Naive thymus-derived CD4-positive, alpha-beta T cell (primary cell): ENCODE measurements around the gene L2HGDH. TPM values are rescaled to one million over a fixed set of nuclear protein-coding genes. Genes with fewer than 3 reads are reported as not detected.
A peak's percentile ranks its signal among the peaks of the same experiment; 100 is the strongest.

ENCODE experiments used
- ATAC-seq: fragments of 150-1000 bp; cut with Tn5 transposase; 2 replicates; pipeline ENCODE4 v1.10.0; 2021; ENCODE audit warnings: mild to moderate bottlenecking, moderate library complexity
- CTCF ChIA-PET: fragments of 350-600 bp; sonication (Branson Sonifier 250); formaldehyde crosslinking; loops from one replicate; lab custom pipeline; 2021; ENCODE audit warnings: antibody characterized with exemption; lab: Charles Lee
- POLR2A ChIA-PET: fragments of 350-600 bp; sonication (Branson Sonifier 250); formaldehyde crosslinking; loops from one replicate; lab custom pipeline; 2021; ENCODE audit warnings: antibody characterized with exemption, inconsistent platforms; lab: Charles Lee
- DNase-seq, 9 donors: peaks; one replicate each; pipeline versions ENCODE4 v3.0.0 to v3.0.0-alpha.2; 2020 to 2022; ENCODE audit warnings: mixed read lengths in 1 of 9
- H3K27ac ChIP-seq: one replicate; pipeline ENCODE4 v1.7.0; 2013; ENCODE audit warnings: mild to moderate bottlenecking, low read depth, low read length, moderate library complexity
- H3K27me3 ChIP-seq, 2 donors: one replicate each; pipeline ENCODE4 v1.7.0; 2013; ENCODE audit warnings: low read length in 2 of 2, mild to moderate bottlenecking in 2 of 2, moderate library complexity in 2 of 2; ENCODE audit not compliant: control insufficient read depth in 2 of 2, insufficient read depth in 2 of 2
- H3K36me3 ChIP-seq, 3 experiments: 1 replicate in 2 of 3; 2 replicates in 1 of 3; pipeline ENCODE4 v1.7.0; 2013; ENCODE audit warnings: low read length in 3 of 3, mild to moderate bottlenecking in 3 of 3, moderate library complexity in 1 of 3; ENCODE audit not compliant: insufficient read depth in 3 of 3, control insufficient read depth in 2 of 3
- H3K4me1 ChIP-seq, 2 donors: one replicate each; pipeline ENCODE4 v1.7.0; 2013; ENCODE audit warnings: low read length in 2 of 2, mild to moderate bottlenecking in 2 of 2, moderate library complexity in 1 of 2; ENCODE audit not compliant: control insufficient read depth in 2 of 2, insufficient read depth in 2 of 2
- H3K4me3 ChIP-seq: 2 replicates; pipeline ENCODE4 v1.7.0; 2013; ENCODE audit warnings: mild to moderate bottlenecking, low read length
- H3K9me3 ChIP-seq, 3 experiments: 1 replicate in 2 of 3; 2 replicates in 1 of 3; pipeline ENCODE4 v1.7.0; 2013; ENCODE audit warnings: low read length in 3 of 3; ENCODE audit not compliant: control insufficient read depth in 2 of 3
- H3K27ac Mint-ChIP-seq, 9 donors: one replicate each; pipeline ENCODE4 v1.8.0; 2020 to 2022; ENCODE audit warnings: mixed read lengths in 9 of 9, mild to moderate bottlenecking in 8 of 9, moderate library complexity in 5 of 9, inconsistent platforms in 2 of 9
- H3K27me3 Mint-ChIP-seq, 5 donors: one replicate each; pipeline ENCODE4 v1.8.0; 2021 to 2022; ENCODE audit warnings: mixed read lengths in 5 of 5, mild to moderate bottlenecking in 1 of 5
- H3K36me3 Mint-ChIP-seq, 5 donors: one replicate each; pipeline ENCODE4 v1.8.0; 2020 to 2022; ENCODE audit warnings: mixed read lengths in 5 of 5, mild to moderate bottlenecking in 3 of 5, inconsistent platforms in 1 of 5
- H3K4me1 Mint-ChIP-seq, 7 donors: one replicate each; pipeline ENCODE4 v1.8.0; 2020 to 2022; ENCODE audit warnings: mixed read lengths in 7 of 7, mild to moderate bottlenecking in 3 of 7, inconsistent platforms in 1 of 7
- H3K4me3 Mint-ChIP-seq, 10 donors: one replicate each; pipeline ENCODE4 v1.8.0; 2020 to 2022; ENCODE audit warnings: mild to moderate bottlenecking in 10 of 10, mixed read lengths in 10 of 10, moderate library complexity in 6 of 10, inconsistent platforms in 2 of 10
- H3K9me3 Mint-ChIP-seq, 11 donors: one replicate each; pipeline ENCODE4 v1.8.0; 2020 to 2022; ENCODE audit warnings: mixed read lengths in 11 of 11, mild to moderate bottlenecking in 4 of 11, inconsistent platforms in 1 of 11, moderate library complexity in 1 of 11
- intact Hi-C, 2 donors: fragments of 100-400 bp; cut with micrococcal nuclease; formaldehyde crosslinking; loops; one replicate each; pipeline ENCODE4 v1.15.1; 2023
- polyA plus RNA-seq, 2 donors: library from polyadenylated mRNA; unstranded; fragments of 300-500 nt; fragmentation: Illumina TruSeq; gene quantifications; one replicate each; pipeline ENCODE4 v1.2.3, GENCODE V29; 2021
- total RNA-seq, 6 experiments: library from RNA in 5 of 6; stranded (reverse) in 5 of 6; gene quantifications; 1 replicate in 5 of 6; 2 replicates in 1 of 6; pipeline ENCODE4 v1.2.3 and lab custom pipeline; 2021 to 2026

Gene L2HGDH
- total and polyA plus RNA-seq, 7 experiments from 2014 or later, result 3.0 to 10.1 (median 4.8) TPM

DNA sequence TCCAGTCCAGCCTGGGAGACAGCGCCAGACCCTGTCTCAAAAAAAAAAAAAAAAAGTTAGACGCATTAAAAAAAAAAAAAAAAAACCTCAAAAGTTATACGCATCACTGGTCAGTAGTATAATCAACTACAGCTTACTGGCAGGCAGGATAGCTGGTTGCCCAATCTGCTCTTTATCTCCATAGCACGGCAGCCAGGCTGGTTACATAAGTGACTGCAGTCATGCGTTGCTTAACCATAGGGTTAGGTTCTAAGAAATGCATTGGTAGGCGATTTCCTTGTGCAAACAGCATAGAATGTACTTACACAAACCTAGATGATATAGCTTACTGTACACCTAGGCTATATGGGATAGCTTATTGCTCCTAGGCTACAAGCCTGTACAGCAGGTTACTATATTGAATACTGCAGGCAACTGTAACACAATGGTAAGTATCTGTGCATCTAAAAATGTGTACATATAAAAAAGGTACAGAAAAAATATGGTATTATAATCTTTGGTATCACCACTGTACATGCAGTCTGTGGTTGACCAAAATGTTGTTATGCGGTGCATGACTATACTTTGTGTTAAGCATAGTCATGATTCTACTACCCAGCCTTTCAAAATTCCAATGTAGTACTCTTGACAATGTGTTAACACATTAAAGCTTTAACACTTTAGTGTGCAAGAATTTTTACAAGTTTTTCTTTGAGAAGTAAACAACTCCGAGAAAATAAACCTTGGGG is 8.1 kb downstream of the L2HGDH start:
- Histone ChIP-seq H3K4me1 (no peaks in the 10 kb centered on the region), H3K27ac (no peak overlapping the region), H3K36me3 (peaks cover 0 to 4% (median 0%) of the 10 kb centered on the region in 3 experiments), H3K27me3 (no peaks in the 10 kb centered on the region), H3K9me3 (no peaks in the 10 kb centered on the region), H3K4me3 (no peak overlapping the region)
- Mint-ChIP-seq H3K27ac (no peak overlapping the region), H3K9me3 (no peaks in the 10 kb centered on the region), H3K36me3 (peaks cover 0 to 27% (median 16%) of the 10 kb centered on the region in 5 donors), H3K4me1 (peaks cover 0 to 14% (median 3%) of the 10 kb centered on the region in 7 donors), H3K27me3 (no peaks in the 10 kb centered on the region), H3K4me3 (no peak overlapping the region)
- intact Hi-C loops, result no loop called here
- ATAC-seq (peak; percentile 83), DNase-seq (no peak)
- CTCF ChIA-PET, result interaction anchor here (0.8 kb wide), 1 partner anchor 14 kb away, joined by 3 read pairs; no protein-coding TSS in a partner anchor
- POLR2A ChIA-PET, result interaction anchor here (0.6 kb wide), 1 partner anchor 183 kb away, joined by 3 read pairs; no protein-coding TSS in a partner anchor

DNA sequence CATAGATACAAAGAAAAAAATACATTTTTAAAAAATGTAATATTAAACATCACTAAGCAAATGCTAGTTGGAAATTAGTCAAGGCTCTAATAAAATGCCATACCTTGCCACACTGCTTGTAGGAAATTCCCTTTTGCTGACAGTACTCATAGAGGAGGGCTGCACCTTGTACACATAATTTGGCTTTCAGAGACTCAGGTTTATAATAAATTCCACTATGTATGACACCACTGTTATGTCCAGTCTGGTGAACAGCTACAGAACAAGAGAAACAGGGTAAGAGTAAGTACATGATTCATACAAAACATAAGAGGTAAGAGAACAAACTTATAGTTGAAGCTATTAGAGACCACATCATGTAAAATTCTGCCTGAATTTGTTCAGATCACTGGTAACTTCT is 10.1 kb downstream of the L2HGDH start:
- intact Hi-C loops, result no loop called here
- H3K4me3 ChIP-seq, result no peak overlapping the region
- H3K27me3 ChIP-seq, result no peaks in the 10 kb centered on the region
- CTCF ChIA-PET, result no interaction called here
- peaks cover 0 to 4% (median 0%) of the 10 kb centered on the region in 3 experiments for H3K36me3 ChIP-seq
- Mint-ChIP-seq H3K27me3 (no peaks in the 10 kb centered on the region), H3K36me3 (peaks cover 0 to 38% (median 28%) of the 10 kb centered on the region in 5 donors), H3K4me1 (peaks cover 0 to 14% (median 3%) of the 10 kb centered on the region in 7 donors), H3K4me3 (no peak overlapping the region), H3K27ac (no peak overlapping the region), H3K9me3 (no peaks in the 10 kb centered on the region)
- no peak overlapping the region for H3K27ac ChIP-seq
- DNase-seq, result no peak
- no peaks in the 10 kb centered on the region for H3K9me3 ChIP-seq
- POLR2A ChIA-PET, result no interaction called here
- H3K4me1 ChIP-seq, result no peaks in the 10 kb centered on the region
- ATAC-seq, result no peak

GRCh38 chr14:50299585-50299984 is 12.4 kb downstream of the L2HGDH start:
- Histone ChIP-seq H3K4me3 (no peak overlapping the region), H3K9me3 (no peaks in the 10 kb centered on the region), H3K4me1 (no peaks in the 10 kb centered on the region), H3K27ac (no peak overlapping the region), H3K36me3 (peaks cover 0 to 4% (median 0%) of the 10 kb centered on the region in 3 experiments), H3K27me3 (no peaks in the 10 kb centered on the region)
- Mint-ChIP-seq H3K36me3 (peaks cover 0 to 38% (median 26%) of the 10 kb centered on the region in 5 donors), H3K4me1 (peaks cover 0 to 14% (median 3%) of the 10 kb centered on the region in 7 donors), H3K9me3 (no peaks in the 10 kb centered on the region), H3K27me3 (no peaks in the 10 kb centered on the region), H3K27ac (no peak overlapping the region), H3K4me3 (no peak overlapping the region)
- ChIA-PET POLR2A (no interaction called here), CTCF (no interaction called here)
- intact Hi-C loops, result no loop called here
- no peak for DNase-seq
- ATAC-seq, result no peak

DNA sequence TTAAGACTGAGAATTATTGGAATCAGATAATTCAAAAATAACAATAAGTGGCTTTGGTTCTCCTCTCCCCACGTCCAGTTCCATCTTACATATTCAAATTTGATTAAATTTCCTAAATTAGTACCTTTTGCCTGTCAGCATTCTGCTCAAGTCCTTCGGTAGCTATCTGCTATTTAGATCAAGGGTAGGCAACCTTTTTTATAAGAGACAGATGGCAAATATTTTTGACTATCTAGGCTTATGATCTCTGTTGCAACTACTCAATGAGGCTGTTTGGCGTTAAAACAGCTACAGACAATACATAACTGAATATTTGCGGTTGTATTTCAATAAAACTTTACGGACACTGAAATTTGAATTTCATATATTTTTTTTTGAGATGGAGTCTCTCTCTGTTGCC is 21.7 kb downstream of the L2HGDH start:
- no peaks in the 10 kb centered on the region for H3K4me1 Mint-ChIP-seq
- H3K27me3 Mint-ChIP-seq, result no peaks in the 10 kb centered on the region
- H3K36me3 ChIP-seq, result peaks cover 0 to 7% (median 5%) of the 10 kb centered on the region in 3 experiments
- intact Hi-C loops, result no loop called here
- no peak overlapping the region for H3K4me3 Mint-ChIP-seq
- H3K9me3 ChIP-seq, result no peaks in the 10 kb centered on the region
- no peak overlapping the region for H3K27ac Mint-ChIP-seq
- peaks cover 12 to 35% (median 26%) of the 10 kb centered on the region in 5 donors for H3K36me3 Mint-ChIP-seq
- no peaks in the 10 kb centered on the region for H3K9me3 Mint-ChIP-seq
- no peak overlapping the region for H3K27ac ChIP-seq
- POLR2A ChIA-PET, result no interaction called here
- ATAC-seq (no peak), DNase-seq (no peak)
- H3K27me3 ChIP-seq, result no peaks in the 10 kb centered on the region
- H3K4me1 ChIP-seq, result no peaks in the 10 kb centered on the region
- CTCF ChIA-PET, result no interaction called here
- no peak overlapping the region for H3K4me3 ChIP-seq

GRCh38 chr14:50288146-50288545 is 23.9 kb downstream of the L2HGDH start:
- Histone ChIP-seq H3K9me3 (no peaks in the 10 kb centered on the region), H3K27ac (no peak overlapping the region), H3K27me3 (no peaks in the 10 kb centered on the region), H3K4me1 (no peaks in the 10 kb centered on the region), H3K36me3 (no peaks in the 10 kb centered on the region), H3K4me3 (no peak overlapping the region)
- no peak for DNase-seq
- intact Hi-C loops, result no loop called here
- ATAC-seq, result no peak
- Mint-ChIP-seq H3K9me3 (no peaks in the 10 kb centered on the region), H3K27me3 (no peaks in the 10 kb centered on the region), H3K36me3 (peaks cover 3 to 24% (median 17%) of the 10 kb centered on the region in 5 donors), H3K4me1 (no peaks in the 10 kb centered on the region), H3K27ac (no peak overlapping the region), H3K4me3 (no peak overlapping the region)
- POLR2A ChIA-PET, result no interaction called here
- CTCF ChIA-PET, result no interaction called here

DNA sequence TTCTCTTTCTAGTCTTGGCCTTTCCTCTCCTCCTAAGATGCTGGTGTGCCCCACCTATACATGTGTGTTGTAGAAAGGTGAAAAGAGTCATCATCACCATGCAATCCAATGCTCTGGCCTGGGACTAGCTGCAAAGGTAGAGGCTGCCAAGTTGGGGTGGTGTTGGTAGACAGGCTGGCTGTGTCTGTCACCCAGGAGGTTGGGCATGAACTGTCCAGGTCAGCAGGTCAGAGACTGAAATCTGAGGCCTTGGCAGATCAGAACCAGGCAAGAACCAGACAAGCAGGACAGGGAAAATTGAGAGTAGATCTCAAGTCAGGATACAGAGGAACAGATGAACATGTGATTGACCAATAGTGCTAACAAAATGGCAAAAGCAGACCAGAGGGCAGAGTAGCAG is 26.2 kb downstream of the L2HGDH start:
- H3K36me3 ChIP-seq, result no peaks in the 10 kb centered on the region
- ChIA-PET CTCF (no interaction called here), POLR2A (interaction anchor here (0.6 kb wide), 1 partner anchor 53 kb away, joined by 3 read pairs; no protein-coding TSS in a partner anchor)
- Mint-ChIP-seq H3K4me1 (no peaks in the 10 kb centered on the region), H3K27me3 (no peaks in the 10 kb centered on the region), H3K27ac (no peak overlapping the region), H3K4me3 (no peak overlapping the region), H3K9me3 (no peaks in the 10 kb centered on the region), H3K36me3 (peaks cover 5 to 20% (median 18%) of the 10 kb centered on the region in 5 donors)
- intact Hi-C loops, result no loop called here
- H3K4me3 ChIP-seq, result no peak overlapping the region
- no peak overlapping the region for H3K27ac ChIP-seq
- H3K9me3 ChIP-seq, result no peaks in the 10 kb centered on the region
- DNase-seq (no peak), ATAC-seq (no peak)
- no peaks in the 10 kb centered on the region for H3K27me3 ChIP-seq
- no peaks in the 10 kb centered on the region for H3K4me1 ChIP-seq

DNA sequence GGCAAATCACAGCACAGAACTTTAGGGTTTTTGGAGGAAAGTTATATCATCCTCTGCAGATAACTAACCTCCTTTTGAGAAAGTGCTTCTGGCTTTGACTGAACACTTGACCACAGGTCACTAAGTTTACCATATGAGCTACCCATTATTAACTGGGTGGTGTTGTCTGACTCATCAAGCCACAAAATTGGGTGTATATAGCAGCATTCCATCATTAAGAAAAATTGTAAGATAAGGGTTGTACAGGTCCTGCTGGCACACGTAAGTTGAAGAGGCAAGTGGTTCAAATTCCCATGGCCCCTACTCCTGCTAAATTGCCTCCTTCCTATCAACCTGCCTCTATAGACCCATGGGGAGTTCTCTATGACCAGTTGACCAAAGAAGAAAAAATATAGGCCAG is 39.5 kb downstream of the L2HGDH start:
- intact Hi-C loops, result no loop called here
- ChIA-PET POLR2A (no interaction called here), CTCF (no interaction called here)
- Histone ChIP-seq H3K9me3 (no peaks in the 10 kb centered on the region), H3K36me3 (no peaks in the 10 kb centered on the region), H3K27ac (no peak overlapping the region), H3K27me3 (no peaks in the 10 kb centered on the region), H3K4me1 (no peaks in the 10 kb centered on the region), H3K4me3 (no peak overlapping the region)
- Mint-ChIP-seq H3K36me3 (peaks cover 0 to 16% (median 9%) of the 10 kb centered on the region in 5 donors), H3K4me1 (no peaks in the 10 kb centered on the region), H3K27ac (no peak overlapping the region), H3K27me3 (no peaks in the 10 kb centered on the region), H3K9me3 (no peaks in the 10 kb centered on the region), H3K4me3 (no peak overlapping the region)
- ATAC-seq, result no peak
- DNase-seq, result no peak
